HG02973 (cell line): ENCODE measurements around the gene HBD.

Experiments
- ATAC-seq: cut with Tn5 transposase; IDR thresholded peaks from one replicate; pipeline ENCODE4 v1.9.1; 2021; ENCODE audit warnings: moderate library complexity; ENCODE audit not compliant: unreplicated experiment

Gene HBD

GRCh38 chr11:5235364-5236095 is 1.2 kb upstream of the HBD start:
- no peak for ATAC-seq

DNA sequence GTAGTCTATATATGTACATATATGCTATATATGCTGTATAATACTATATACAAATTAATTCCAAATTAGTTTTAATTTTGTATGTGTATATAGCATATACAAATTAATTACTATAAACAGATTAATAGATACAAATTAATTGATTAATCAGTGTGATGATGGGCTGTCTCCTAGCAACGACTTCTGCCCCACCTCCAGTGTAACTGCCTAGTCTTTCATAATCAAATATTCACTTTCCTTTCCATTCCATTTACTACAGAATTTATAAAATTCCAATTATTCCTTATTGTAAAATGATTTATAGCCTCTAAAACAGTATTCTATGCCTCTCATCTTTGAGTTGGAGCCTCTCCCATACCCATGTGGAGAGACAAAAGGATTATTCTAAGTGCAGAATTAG is 976 bp downstream of the HBD start:
- ATAC-seq: no peak

DNA sequence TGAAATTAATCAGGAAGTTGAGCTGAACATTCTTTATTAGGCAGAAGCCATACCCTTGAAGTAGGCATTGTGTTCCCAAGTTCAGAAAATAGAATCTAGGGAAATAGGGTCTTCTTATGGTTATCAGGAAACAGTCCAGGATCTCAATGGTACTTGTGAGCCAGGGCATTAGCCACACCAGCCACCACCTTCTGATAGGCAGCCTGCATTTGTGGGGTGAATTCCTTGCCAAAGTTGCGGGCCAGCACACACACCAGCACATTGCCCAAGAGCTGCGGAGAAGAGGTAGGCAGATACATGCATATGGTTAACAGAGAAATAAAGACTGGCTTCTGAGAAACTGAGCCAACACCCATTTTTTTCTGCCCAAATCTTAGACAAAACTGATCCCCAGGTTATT is 1.5 kb downstream of the HBD start:
- no peak for ATAC-seq

GRCh38 chr11:5232176-5232575 is 2.1 kb downstream of the HBD start:
- no peak for ATAC-seq

DNA sequence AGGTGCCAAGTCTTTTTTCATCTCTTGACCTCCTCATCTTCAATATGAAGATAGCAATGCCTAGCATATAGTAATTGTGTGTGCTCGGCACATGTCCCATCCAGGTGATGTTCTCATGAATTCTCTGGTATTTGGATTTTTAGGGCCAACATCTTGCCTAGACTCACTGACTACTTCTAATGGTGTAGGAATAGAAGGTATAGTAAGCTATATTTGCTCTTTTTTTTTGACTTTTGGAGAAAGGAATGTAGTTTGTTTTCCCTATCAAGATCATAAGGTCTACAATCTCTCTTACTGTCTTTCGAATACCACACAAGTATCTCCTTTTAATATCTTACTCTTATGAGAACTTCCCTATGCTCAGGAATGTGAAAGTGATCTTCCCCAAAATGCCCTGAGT is 3.2 kb downstream of the HBD start:
- no peak for ATAC-seq

DNA sequence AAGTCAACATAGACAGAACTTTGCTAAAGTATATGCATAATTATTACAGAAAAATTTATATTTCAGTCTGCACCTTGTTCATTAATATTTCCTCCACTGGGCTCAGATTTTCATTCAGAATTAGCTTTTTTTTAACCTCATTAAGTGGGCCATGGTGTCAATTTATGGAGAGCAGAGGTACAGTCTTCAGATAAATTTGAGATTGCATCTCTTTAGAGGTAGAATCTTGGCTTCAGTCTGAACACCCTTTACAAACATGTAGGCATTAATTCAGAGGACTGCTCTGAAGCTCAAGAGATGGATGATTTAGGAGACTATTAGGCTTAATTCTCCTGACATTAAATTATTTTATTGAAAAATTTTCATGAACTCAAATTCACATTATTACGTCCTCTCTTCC is 4.0 kb downstream of the HBD start:
- ATAC-seq: no peak

GRCh38 chr11:5229796-5230195 is 4.5 kb downstream of the HBD start:
- ATAC-seq: no peak

DNA sequence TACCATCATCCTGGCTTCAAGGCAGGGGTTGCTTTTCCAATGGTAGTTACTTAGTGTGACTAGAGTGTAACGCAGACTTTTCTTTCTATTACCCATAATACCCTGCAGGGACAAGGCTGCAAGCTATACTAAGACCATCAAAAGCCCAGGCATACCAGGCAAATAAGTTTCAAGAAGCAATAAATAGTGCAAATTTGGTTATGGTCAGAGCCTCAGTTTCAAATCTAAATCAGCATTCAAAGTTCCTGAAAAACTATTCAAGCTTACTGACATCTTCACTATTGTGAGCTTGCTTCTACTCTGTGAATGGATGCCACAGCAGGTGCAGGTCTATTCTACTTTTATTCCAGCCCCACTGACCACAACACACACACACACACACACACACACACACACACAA is 4.9 kb downstream of the HBD start:
- ATAC-seq: no peak

DNA sequence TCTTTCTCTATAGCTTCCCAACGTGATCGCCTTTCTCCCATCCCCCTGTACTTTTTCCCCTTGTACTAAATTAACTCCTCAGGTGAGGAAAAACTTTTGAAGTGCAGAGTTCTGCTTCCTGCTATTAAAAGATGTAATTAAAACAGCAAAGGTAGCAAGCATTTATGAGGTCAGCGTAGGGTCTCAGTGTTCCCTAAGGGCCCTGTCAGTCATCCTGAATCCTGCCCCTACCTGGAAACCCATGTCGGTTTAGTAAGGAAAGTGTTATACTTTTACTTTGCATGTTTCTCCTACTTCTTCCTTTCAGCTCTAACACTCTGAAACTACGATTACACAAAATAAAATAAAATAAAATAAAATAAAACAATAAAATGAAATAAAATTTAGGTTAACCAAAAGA is 6.2 kb downstream of the HBD start:
- ATAC-seq: no peak

DNA sequence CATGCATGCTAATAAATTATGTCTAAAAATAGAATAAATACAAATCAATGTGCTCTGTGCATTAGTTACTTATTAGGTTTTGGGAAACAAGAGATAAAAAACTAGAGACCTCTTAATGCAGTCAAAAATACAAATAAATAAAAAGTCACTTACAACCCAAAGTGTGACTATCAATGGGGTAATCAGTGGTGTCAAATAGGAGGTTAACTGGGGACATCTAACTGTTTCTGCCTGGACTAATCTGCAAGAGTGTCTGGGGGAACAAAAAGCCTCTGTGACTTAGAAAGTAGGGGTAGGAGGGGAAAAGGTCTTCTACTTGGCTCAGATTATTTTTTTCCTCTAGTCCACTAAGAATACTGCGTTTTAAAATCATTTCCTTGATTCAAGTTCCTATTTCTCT is 6.6 kb downstream of the HBD start:
- no peak for ATAC-seq

GRCh38 chr11:5226732-5227310 is 7.5 kb downstream of the HBD start, which contains the start of gene HBB:
TSS of gene HBB (minus strand) at chr11:5227071. CDS start at chr11:5227021, 50 bp downstream.
- ATAC-seq: no peak

- no peak for ATAC-seq
These were observed 8.8 kb downstream of the HBD start for GRCh38 chr11:5225480-5225871.

GRCh38 chr11:5224538-5225479 is 9.5 kb downstream of the HBD start:
- ATAC-seq: no peak

DNA sequence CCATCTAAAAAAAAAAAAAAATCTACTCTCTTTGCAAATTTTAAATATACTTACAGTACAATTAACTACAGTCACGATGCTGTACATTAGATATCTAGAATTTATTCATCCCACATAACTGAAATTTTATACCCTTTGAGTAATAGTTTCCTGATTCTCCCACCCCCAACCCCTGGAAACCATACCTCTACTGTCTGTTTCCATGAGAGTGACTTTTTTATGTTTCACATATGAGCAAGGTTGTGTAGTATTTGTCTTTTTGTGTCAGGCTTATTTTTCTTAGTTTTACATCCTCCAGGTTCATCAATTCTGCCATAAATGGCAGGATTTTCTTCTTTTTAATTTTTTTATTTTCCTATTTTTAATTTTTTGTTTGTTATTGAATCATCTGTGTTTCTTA is 10.6 kb downstream of the HBD start:
- no peak for ATAC-seq

DNA sequence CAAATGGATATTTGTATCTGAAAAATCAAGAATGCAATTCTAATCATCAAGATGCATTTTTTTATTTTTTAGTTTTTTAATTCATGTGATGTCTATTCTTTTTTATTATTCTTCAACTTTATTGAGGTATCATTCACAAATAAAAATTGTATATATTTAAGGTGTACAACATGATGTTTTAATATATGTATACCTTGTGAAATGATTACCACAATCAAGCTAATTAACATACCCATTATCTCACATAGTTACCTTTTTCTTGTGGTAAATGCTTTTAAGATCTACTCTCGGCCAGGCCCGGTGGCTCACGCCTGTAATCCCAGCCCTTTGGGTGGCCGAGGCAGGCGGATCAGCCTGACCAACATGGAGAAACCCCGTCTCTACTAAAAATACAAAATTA is 11.1 kb downstream of the HBD start:
- ATAC-seq: no peak

DNA sequence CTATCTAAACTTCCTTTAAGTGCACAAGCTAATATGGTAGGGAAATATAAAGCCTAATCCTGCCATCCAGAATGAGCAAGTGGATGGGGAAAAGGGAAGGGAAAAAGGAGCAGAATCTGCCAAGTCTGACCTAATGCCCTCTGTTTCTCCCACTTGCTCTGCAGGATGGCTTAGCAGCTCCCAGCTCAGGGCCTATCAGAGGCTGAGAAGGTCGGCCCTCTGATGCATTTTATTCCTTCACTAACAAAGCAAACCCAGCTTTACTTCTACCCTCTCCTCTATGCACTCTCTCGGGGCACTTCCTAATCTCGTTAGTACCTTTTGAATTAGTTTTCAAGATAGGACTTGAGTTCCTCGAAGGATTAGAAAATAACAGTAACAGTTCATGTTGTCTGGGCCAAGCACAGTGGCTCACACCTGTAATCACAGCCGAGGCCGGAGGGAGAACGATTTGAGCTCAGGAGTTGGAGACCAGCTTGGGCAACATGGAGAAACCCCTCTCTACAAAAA is 23.9 kb downstream of the HBD start:
- ATAC-seq: no peak

DNA sequence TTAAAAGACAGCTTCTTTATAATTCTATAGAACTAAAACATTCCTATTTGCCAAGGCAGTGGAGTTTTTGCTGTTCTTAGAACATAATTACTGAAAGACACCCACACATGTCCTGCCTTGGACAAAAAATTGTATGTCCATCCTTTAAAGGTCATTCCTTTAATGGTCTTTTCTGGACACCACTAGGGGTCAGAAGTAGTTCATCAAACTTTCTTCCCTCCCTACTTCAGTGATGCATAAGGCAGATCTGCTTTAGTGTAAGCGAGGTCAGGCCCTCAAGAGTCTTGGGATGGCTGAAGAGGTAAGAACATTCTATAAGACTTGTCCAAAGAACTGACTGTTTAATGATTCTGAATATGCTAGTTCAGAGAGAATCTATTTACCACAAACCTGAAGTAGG is 29.5 kb downstream of the HBD start:
- ATAC-seq: peak; percentile 59

DNA sequence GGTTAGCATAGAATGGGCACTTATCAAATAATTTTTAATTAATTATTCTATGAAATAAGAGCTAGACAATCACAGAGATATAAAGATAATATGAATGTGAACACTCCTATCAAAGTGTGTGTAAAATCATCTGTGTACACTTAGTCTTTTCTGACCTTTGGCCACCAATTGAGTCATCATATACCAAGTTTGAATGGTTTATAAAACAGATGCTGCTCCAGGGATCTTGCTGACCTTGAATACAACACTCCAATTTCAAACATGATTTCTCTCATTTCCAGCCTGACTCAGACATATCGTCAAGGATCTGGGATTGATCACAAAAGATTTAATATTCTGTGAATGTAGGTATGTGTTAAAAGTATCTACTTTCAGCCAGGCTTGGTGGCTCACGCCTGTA is 30.9 kb downstream of the HBD start:
- ATAC-seq: no peak

- no peak for ATAC-seq
These were observed 33.7 kb downstream of the HBD start, which contains the start of gene OR51V1 for GRCh38 chr11:5200582-5200981. TSS of gene OR51V1 (minus strand) at chr11:5200682. CDS start at chr11:5200682, 0 bp downstream.

DNA sequence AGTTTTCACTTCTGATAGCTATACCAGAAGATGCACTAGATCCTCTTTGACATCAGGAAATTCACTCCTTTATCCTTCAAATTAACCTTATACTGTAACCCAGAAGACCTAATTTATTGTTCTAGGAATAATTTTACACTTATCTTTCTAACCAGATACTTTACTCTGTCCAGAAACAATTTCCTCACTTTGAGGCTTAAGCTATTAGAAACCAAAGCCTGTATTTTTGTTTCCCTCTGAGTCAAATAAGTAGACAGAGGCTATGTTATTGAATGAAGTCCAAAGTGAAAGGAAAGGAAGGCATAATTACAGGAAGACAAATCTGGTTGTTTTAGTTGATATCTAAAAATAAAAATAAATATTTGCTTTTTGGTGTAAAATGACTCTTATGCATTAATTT is 36.0 kb downstream of the HBD start:
- no peak for ATAC-seq

DNA sequence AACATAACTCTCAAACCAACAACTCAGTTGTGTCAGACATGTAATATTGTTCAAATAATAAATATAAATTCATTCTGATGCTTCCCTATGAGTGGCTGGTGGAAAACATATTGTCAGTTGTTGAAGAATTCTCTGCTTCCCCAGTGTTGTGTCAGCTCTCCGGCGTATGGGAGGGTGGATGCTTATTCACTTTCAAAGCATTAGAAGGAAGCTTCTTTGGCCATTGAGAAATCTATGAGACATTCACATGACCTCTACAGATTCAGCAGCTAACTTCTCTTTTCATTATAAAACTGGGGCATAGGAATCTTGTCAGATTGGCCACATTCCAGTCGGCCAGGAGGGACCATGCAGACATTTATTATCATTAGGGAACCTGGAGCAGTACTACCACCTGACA is 36.7 kb downstream of the HBD start:
- ATAC-seq: no peak

- ATAC-seq: no peak
These were observed 37.6 kb downstream of the HBD start for GRCh38 chr11:5196731-5197130.
